Sigmoid colon (tissue), 7 donors: ENCODE measurements around the gene TUBB1. TPM values are rescaled to one million over a fixed set of nuclear protein-coding genes. Genes with fewer than 3 reads are reported as not detected.
"Not testable (repeated sequence)": the region's sequence is repeated elsewhere in the genome, so short reads cannot be mapped to it uniquely, and the experiment has no call there.

ENCODE experiments used
- DNase-seq: peaks from one replicate; pipeline ENCODE4 v3.0.0-alpha.2; 2019
- H3K27ac ChIP-seq, 4 donors: fragments of 200-600 bp; sonication (generic); one replicate each; pipeline ENCODE4 v1.5.1; 2016 to 2019; ENCODE audit warnings: mild to moderate bottlenecking in 1 of 4
- H3K27me3 ChIP-seq, 3 donors: fragments of 200-600 bp; sonication (generic); one replicate each; pipeline ENCODE4 v1.5.1; 2019; ENCODE audit warnings: mild to moderate bottlenecking in 1 of 3
- H3K36me3 ChIP-seq, 4 donors: fragments of 200-600 bp; sonication (generic); one replicate each; pipeline ENCODE4 v1.5.1; 2016 to 2019
- H3K4me1 ChIP-seq, 4 donors: fragments of 200-600 bp; sonication (generic); one replicate each; pipeline ENCODE4 v1.5.1; 2017 to 2019
- H3K4me3 ChIP-seq, 4 donors: fragments of 200-600 bp; sonication (generic); one replicate each; pipeline ENCODE4 v1.5.1; 2017 to 2019; ENCODE audit warnings: mild to moderate bottlenecking in 2 of 4, moderate library complexity in 1 of 4
- H3K9me3 ChIP-seq, 4 donors: fragments of 200-600 bp in 3 of 4; sonication (generic) in 3 of 4; one replicate each; pipeline versions ENCODE4 v1.5.1 to v1.6.1; 2013 to 2019
- EP300 ChIP-seq, 4 donors: sonication (generic); formaldehyde crosslinking; IDR thresholded peaks; one replicate each; pipeline ENCODE4 v1.6.1; 2017; ENCODE audit warnings: antibody characterized with exemption in 4 of 4
- POLR2A ChIP-seq, 2 donors: fragments of 450-650 bp; IDR thresholded peaks; one replicate each; pipeline ENCODE4 v1.6.1; 2016; ENCODE audit warnings: antibody characterized with exemption in 2 of 2, mild to moderate bottlenecking in 2 of 2, moderate library complexity in 2 of 2
- POLR2AphosphoS5 ChIP-seq, 4 donors: sonication (generic); formaldehyde crosslinking; IDR thresholded peaks; one replicate each; pipeline ENCODE4 v1.6.1; 2017; ENCODE audit warnings: antibody characterized with exemption in 4 of 4
- WGBS, 2 donors: extraction: QIAGEN DNeasy Blood & Tissue Kit; methylation state at CpG; one replicate each; pipeline ENCODE4 v1.1.7; 2013; 5-methylcytosine and 5-hydroxymethylcytosine counted together
- intact Hi-C: fragments of 100-400 bp; cut with DNase I; formaldehyde crosslinking; loops from one replicate; pipeline ENCODE4 v1.15.1; 2023
- polyA plus RNA-seq, 3 donors: library from polyadenylated mRNA; stranded (reverse); fragments of 200-250 nt; gene quantifications; one replicate each; pipeline ENCODE4 v1.2.3, GENCODE V29; 2013
- total RNA-seq, 4 donors: library from RNA; depleted of rRNA; stranded (reverse); fragments of >200 nt; gene quantifications; one replicate each; pipeline ENCODE4 v1.1.0, GENCODE V29; 2016
- TF ChIP-seq, protein P1 (sequence below), 4 experiments: fragments of 450-650 bp in 3 of 4; fragments of 200-600 bp in 1 of 4; IDR thresholded peaks; one replicate each; pipeline ENCODE4 v1.5.1; 2016 to 2019; ENCODE audit warnings: antibody characterized with exemption in 4 of 4, mild to moderate bottlenecking in 3 of 4, moderate library complexity in 2 of 4
- donor health status: healthy with polysubstance abuse.
- donor health status: Bipolar disorder and iron deficiency.
- donor health status: healthy.

TUBB1 gene
- total and polyA plus RNA-seq, 7 donors, result 0.03 to 0.60 (median 0.15) TPM; not detected in 3

DNA sequence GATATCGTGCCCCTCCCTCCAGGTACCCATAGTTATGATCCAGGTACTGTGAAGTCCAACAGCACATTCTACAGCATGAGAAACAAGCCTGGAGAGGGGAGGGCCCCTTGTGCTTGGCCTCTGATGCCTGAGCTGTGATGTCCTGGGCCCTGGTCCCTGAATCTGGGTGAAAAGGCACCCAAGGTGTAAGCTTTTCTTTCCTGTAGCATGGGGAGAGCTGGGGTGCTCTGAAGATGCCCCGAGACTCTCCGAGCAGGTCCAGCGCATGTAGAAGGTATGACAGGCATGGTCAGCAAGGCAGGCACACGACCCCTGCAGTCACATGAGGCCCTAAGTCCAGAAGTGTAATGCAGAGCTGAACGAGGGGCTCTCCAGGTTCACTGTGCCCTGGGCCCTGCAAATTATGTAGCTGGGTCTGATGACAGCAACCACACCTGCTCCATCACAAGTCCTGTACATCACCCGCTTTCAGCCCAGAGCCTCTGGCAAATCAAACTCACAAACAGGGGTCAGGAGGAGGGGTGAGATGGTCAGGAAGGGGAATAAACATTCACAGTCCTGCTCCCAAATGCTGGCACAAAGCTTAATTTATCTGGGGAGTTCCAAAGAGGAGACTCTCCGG lies 10.4 kb upstream of the TUBB1 start:
- peaks cover 0 to 39% (median 32%) of the 10 kb centered on the region in 4 donors for H3K4me1 ChIP-seq
- intact Hi-C loops, result no loop called here
- TF ChIP-seq, protein P1, sequence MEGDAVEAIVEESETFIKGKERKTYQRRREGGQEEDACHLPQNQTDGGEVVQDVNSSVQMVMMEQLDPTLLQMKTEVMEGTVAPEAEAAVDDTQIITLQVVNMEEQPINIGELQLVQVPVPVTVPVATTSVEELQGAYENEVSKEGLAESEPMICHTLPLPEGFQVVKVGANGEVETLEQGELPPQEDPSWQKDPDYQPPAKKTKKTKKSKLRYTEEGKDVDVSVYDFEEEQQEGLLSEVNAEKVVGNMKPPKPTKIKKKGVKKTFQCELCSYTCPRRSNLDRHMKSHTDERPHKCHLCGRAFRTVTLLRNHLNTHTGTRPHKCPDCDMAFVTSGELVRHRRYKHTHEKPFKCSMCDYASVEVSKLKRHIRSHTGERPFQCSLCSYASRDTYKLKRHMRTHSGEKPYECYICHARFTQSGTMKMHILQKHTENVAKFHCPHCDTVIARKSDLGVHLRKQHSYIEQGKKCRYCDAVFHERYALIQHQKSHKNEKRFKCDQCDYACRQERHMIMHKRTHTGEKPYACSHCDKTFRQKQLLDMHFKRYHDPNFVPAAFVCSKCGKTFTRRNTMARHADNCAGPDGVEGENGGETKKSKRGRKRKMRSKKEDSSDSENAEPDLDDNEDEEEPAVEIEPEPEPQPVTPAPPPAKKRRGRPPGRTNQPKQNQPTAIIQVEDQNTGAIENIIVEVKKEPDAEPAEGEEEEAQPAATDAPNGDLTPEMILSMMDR (IDR thresholded peaks at IDR 0.05), result no peak
- TF ChIP-seq POLR2AphosphoS5 (IDR thresholded peaks at IDR 0.05) (no peak), EP300 (IDR thresholded peaks at IDR 0.05) (no peak), POLR2A (IDR thresholded peaks at IDR 0.05) (no peak)
- H3K36me3 ChIP-seq, result no peaks in the 10 kb centered on the region
- no peaks in the 10 kb centered on the region for H3K9me3 ChIP-seq
- peak; percentile 51 for DNase-seq
- no peaks in the 10 kb centered on the region for H3K27me3 ChIP-seq
- no peak overlapping the region for H3K4me3 ChIP-seq
- 92 to 93% methylated on average over 8 of the region's 8 CpGs for WGBS, 2 donors
- H3K27ac ChIP-seq, result no peak overlapping the region

DNA sequence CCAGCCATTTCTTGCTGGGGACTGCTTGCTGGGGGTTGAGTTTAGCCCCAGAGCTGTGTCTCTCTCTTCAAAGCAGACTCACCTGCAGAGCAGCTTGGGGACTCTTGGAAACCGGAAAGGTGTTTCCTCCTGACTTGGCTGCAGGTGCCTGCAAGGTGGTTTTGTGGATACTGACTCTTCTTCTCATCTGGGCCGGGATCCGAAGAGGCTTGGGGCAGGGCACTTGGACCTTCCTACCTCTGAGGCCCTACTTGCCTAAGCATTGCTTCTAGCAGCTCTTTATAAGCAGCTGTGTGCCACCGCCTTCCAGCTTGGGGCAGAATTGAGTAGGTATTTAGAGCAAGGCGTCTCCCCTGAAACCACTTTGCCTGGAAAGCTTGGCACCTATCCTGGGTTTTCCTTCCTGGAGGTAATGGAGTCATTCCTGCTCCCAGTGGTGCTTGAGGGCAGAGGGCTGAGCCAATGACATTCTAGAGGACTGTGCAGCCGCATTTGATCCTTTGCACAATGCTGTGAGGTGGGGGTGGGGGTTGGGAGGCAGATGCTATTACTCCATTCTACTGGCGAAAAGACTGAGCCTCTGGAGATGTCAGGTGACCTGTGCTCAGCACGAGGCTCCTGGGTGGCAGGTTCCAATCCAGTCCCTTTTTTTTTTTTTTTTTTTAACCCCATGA lies 8.8 kb upstream of the TUBB1 start:
- peak overlapping the region in 2 of 4 donors; percentile 11 to 42 for H3K27ac ChIP-seq
- H3K9me3 ChIP-seq, result no peaks in the 10 kb centered on the region
- 23 to 69% methylated on average over 8 of the region's 8 CpGs for WGBS, 2 donors
- H3K4me3 ChIP-seq, result no peak overlapping the region
- peak; percentile 49 for DNase-seq
- peaks cover 0 to 22% (median 16%) of the 10 kb centered on the region in 4 donors for H3K4me1 ChIP-seq
- intact Hi-C loops, result no loop called here
- no peaks in the 10 kb centered on the region for H3K36me3 ChIP-seq
- H3K27me3 ChIP-seq, result no peaks in the 10 kb centered on the region
- no peak for TF ChIP-seq EP300 (IDR thresholded peaks at IDR 0.05)
- TF ChIP-seq, protein P1 (IDR thresholded peaks at IDR 0.05), result no peak
- TF ChIP-seq POLR2A (IDR thresholded peaks at IDR 0.05), result no peak
- no peak for TF ChIP-seq POLR2AphosphoS5 (IDR thresholded peaks at IDR 0.05)

DNA sequence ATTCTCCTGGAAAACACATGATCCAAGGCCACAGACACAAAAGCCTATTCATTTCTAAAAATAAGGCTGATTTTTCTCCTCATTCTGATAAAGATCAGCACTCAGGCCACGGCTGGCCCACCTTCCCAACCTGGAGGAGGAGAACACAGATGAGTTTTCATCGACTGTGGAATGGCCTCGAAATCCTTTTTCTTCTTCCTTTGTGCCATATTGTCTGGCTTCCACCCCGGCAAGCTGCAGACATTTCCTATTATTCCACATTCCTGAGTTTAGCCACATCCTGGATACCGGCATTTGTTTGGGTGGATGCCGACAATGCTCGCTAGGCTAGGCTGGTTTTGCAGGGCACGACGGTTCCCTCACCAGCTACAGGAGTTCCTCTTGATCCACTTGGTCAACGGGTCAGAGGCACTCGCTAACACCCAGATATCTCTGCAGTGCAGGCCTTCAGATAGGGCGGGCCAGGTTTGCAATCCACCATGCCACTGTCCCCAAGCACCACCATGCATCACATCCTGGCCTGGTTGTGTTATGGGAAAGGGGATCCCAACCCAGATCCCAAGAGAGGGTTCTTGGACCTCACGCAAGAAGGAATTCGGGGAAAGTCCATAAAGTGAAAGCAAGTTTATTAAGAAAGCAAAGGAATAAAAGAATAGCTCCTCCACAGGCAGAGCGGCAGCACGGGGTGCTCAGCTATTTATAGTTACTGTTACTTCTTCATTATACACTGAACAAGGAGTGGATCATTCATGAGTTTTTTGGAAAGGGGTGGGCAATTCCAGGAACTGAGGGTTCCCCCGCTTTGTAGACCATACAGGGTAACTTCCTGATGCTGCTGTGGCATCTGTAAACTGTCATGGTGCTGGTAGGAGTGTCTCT lies 8.0 kb upstream of the TUBB1 start:
- no peaks in the 10 kb centered on the region for H3K36me3 ChIP-seq
- H3K4me1 ChIP-seq, result peaks cover 0 to 15% (median 8%) of the 10 kb centered on the region in 4 donors
- intact Hi-C loops, result no loop called here
- DNase-seq, result peak; percentile 65
- WGBS, 2 donors, result 76 to 84% methylated on average over 17 of the region's 17 CpGs
- H3K4me3 ChIP-seq, result no peak overlapping the region
- no peaks in the 10 kb centered on the region for H3K9me3 ChIP-seq
- TF ChIP-seq, protein P1 (IDR thresholded peaks at IDR 0.05), result no peak
- no peak for TF ChIP-seq POLR2AphosphoS5 (IDR thresholded peaks at IDR 0.05)
- no peak for TF ChIP-seq EP300 (IDR thresholded peaks at IDR 0.05)
- no peak for TF ChIP-seq POLR2A (IDR thresholded peaks at IDR 0.05)
- no peaks in the 10 kb centered on the region for H3K27me3 ChIP-seq
- peak overlapping the region in 3 of 4 donors; percentile 7 to 46 (median 42) for H3K27ac ChIP-seq

DNA sequence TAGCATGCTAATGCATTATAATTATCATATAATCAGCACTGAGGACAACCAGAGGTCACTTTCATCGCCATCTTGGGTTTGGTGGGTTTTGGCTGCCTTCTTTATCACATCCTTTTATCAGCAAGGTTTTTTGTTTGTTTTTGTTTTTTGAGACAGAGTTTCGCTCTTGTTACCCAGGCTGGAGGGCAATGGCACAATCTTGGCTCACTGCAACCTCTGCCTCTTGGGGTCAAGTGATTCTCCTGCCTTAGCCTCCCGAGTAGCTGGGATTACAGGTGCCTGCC lies 7.4 kb upstream of the TUBB1 start:
- WGBS, 2 donors, result 92 to 94% methylated on average over 3 of the region's 3 CpGs
- H3K36me3 ChIP-seq, H3K27me3 ChIP-seq, H3K4me3 ChIP-seq, H3K9me3 ChIP-seq, DNase-seq, intact Hi-C loops: not testable (repeated sequence)
- Histone ChIP-seq H3K4me1 (peaks cover 0 to 10% (median 6%) of the 10 kb centered on the region in 4 donors), H3K27ac (peak overlapping the region in 1 of 4 donors; percentile 42)
